ENCODE results near the gene AGTPBP1.

AGTPBP1 gene

DNA sequence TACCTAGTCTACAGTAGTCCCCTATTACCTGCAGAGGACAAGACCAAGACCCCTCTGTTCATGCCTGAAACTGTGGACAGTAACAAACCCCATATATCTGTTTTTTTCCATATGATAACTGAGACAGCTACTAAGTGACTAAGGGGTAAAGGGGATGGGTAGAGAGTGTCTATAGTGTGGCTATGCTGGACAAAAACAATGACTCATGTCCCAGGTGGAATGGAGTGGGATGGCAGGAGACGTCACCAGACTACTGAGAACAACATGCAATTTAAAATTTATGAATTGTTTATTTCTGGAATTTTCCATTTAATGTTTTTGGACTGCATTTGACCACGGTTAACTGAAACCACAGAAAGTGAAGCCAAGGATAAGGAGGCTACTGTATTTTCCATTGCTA is 171.8 kb downstream of the AGTPBP1 start:
- no peak for TF ChIP-seq CTCF (IDR thresholded peaks at IDR 0.05; ENCODE audit: unreplicated experiment in 3 of 3)
- H3K9me3 Mint-ChIP-seq = peaks cover 2% of the 10 kb centered on the region
- no peaks in the 10 kb centered on the region for H3K4me1 Mint-ChIP-seq
- H3K36me3 Mint-ChIP-seq (ENCODE audit: low read depth) = peaks cover 48% of the 10 kb centered on the region
- H3K4me3 Mint-ChIP-seq = no peak overlapping the region
- no peaks in the 10 kb centered on the region for H3K27me3 Mint-ChIP-seq (ENCODE audit: low read depth)
- H3K27ac Mint-ChIP-seq = peak overlapping the region in 1 of 3 experiments; percentile 1

DNA sequence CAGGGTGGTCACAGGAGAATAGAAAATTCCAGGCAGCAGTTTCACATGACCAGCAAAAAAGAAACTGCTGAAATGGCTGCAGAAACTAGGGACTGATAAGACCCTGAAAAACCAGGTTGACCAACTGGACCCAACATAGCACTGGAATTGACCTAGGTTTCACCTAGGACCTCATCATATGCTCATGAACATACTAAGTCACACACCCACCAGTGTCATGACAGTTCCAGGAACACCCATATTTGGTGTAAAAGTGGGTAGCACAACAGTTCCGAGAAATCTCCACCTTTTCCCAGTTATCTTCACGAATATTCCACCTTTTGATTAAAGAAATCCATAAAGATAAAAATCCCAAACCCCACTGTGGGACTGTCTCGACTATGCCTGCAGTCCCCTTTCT is 182.2 kb downstream of the AGTPBP1 start:
- no peak for TF ChIP-seq CTCF (IDR thresholded peaks at IDR 0.05; ENCODE audit: unreplicated experiment in 3 of 3)
- H3K27me3 Mint-ChIP-seq (ENCODE audit: low read depth) = no peaks in the 10 kb centered on the region

DNA sequence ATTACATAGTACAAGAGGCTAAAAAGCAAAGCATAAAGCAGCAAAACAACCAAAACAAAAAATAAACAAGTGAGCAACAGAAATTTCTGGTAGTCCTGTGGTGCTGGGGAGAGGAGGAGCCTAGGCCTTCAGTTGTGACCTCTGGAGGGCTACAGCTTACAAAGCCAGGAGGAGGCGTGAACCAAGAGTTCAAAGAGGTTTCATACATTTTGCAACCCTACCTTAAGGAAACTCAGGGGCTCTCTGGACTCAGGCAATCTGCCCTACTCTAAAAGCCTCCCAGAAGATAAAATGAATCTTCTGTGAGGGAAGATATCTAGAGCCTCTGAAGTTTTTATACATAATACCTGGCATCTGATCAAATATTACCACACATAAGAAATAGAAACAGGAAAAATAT is 187.4 kb downstream of the AGTPBP1 start:
- no peak overlapping the region for H3K27ac Mint-ChIP-seq
- H3K9me3 Mint-ChIP-seq = no peaks in the 10 kb centered on the region
- peaks cover 11% of the 10 kb centered on the region for H3K36me3 Mint-ChIP-seq (ENCODE audit: low read depth)
- no peaks in the 10 kb centered on the region for H3K27me3 Mint-ChIP-seq (ENCODE audit: low read depth)
- H3K4me3 Mint-ChIP-seq = no peak overlapping the region
- TF ChIP-seq CTCF (IDR thresholded peaks at IDR 0.05; ENCODE audit: unreplicated experiment in 3 of 3) = no peak
- H3K4me1 Mint-ChIP-seq = no peaks in the 10 kb centered on the region

More for the DNA sequence above, 182.2 kb downstream of the AGTPBP1 start:
- peaks cover 24% of the 10 kb centered on the region for H3K36me3 Mint-ChIP-seq (ENCODE audit: low read depth)
- no peaks in the 10 kb centered on the region for H3K4me1 Mint-ChIP-seq
- no peak overlapping the region for H3K4me3 Mint-ChIP-seq
- no peak overlapping the region for H3K27ac Mint-ChIP-seq
- H3K9me3 Mint-ChIP-seq = peaks cover 2% of the 10 kb centered on the region

- Mint-ChIP-seq H3K27ac (no peak overlapping the region), H3K4me1 (no peaks in the 10 kb centered on the region), H3K27me3 (ENCODE audit: low read depth) (no peaks in the 10 kb centered on the region), H3K4me3 (no peak overlapping the region), H3K9me3 (no peaks in the 10 kb centered on the region), H3K36me3 (ENCODE audit: low read depth) (peaks cover 11% of the 10 kb centered on the region)
- TF ChIP-seq CTCF (IDR thresholded peaks at IDR 0.05; ENCODE audit: unreplicated experiment in 3 of 3) = no peak
Observed at GRCh38 chr9:85553475-85553874, 188.3 kb downstream of the AGTPBP1 start.

GRCh38 chr9:85547599-85547998 is 194.2 kb downstream of the AGTPBP1 start:
- Mint-ChIP-seq H3K4me3 (no peak overlapping the region), H3K27ac (no peak overlapping the region), H3K9me3 (no peaks in the 10 kb centered on the region), H3K27me3 (ENCODE audit: low read depth) (no peaks in the 10 kb centered on the region), H3K4me1 (no peaks in the 10 kb centered on the region), H3K36me3 (ENCODE audit: low read depth) (peaks cover 4% of the 10 kb centered on the region)
- no peak for TF ChIP-seq CTCF (IDR thresholded peaks at IDR 0.05; ENCODE audit: unreplicated experiment in 3 of 3)

- no peak overlapping the region for H3K4me3 Mint-ChIP-seq
- TF ChIP-seq CTCF (IDR thresholded peaks at IDR 0.05; ENCODE audit: unreplicated experiment in 3 of 3) = no peak
Observed at GRCh38 chr9:85543196-85543595, 198.6 kb downstream of the AGTPBP1 start.

More at GRCh38 chr9:85543196-85543595, 198.6 kb downstream of the AGTPBP1 start:
- Mint-ChIP-seq H3K9me3 (no peaks in the 10 kb centered on the region), H3K27me3 (ENCODE audit: low read depth) (no peaks in the 10 kb centered on the region), H3K4me1 (no peaks in the 10 kb centered on the region), H3K27ac (no peak overlapping the region), H3K36me3 (ENCODE audit: low read depth) (peaks cover 4% of the 10 kb centered on the region)

All from nephron (organoid).